HG02943 (cell line): ENCODE measurements around the gene PLA2G15.

Experiments used
- ATAC-seq: cut with Tn5 transposase; IDR thresholded peaks from one replicate; pipeline ENCODE4 v1.9.1; 2021; ENCODE audit warnings: mild to moderate bottlenecking, low read depth, moderate library complexity; ENCODE audit not compliant: unreplicated experiment

PLA2G15 gene

DNA sequence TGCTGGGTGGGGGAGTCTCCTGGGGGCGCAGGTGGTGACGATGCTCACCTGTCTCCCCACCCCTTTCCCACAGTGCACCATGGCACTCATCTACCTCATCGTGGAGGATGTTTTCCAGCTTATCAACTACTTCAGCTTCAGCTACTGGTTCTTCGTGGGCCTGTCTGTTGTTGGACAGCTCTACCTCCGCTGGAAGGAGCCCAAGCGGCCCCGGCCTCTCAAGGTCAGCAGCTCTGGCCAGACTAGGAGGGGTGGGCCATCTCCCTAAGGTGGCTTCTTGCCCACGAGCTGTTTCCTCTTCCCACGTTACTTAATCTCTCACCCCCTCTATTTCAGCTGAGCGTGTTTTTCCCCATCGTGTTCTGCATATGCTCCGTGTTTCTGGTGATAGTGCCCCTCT, 51.1 kb downstream of the PLA2G15 start:
- no peak for ATAC-seq

GRCh38 chr16:68296693-68297092, 51.5 kb downstream of the PLA2G15 start:
- no peak for ATAC-seq

DNA sequence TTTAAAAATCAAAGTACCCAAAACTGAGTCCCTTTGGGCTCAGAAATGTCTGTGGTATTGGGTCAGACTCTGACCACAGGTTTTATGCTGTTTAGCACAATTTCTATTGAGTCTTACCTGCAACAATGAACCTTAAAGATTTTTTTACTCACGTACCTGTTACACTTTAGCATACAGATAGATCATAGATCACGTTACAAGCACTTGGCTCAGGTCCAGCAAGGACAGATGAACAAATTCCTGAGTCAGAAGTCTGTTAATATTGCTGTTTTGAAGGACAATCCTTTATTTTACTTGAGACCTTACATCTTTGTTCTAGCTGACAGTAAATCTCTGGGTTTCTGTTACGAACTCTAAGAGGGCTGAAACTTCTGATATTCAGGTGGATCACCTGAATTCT, 52.7 kb downstream of the PLA2G15 start:
- ATAC-seq: no peak

DNA sequence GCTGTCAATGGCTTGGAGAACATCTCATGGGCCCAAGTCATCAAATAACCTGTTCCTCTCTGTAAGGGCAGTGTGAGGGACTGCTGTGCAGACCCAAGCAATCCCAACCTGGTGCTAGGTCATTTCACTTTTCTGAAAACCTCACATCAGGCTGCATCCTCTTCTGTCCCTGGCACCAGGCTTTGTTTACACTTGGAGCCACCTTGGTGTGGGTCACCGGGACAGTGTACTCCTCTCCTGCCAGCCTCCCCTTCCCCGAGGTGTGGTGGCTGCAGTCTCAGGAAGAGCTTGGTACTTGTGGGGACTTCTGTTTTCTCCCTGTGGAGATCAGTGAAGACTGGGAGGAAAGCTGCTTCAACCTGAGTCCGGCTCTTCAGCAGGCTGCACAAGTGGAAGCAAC, 53.1 kb downstream of the PLA2G15 start:
- ATAC-seq: no peak

DNA sequence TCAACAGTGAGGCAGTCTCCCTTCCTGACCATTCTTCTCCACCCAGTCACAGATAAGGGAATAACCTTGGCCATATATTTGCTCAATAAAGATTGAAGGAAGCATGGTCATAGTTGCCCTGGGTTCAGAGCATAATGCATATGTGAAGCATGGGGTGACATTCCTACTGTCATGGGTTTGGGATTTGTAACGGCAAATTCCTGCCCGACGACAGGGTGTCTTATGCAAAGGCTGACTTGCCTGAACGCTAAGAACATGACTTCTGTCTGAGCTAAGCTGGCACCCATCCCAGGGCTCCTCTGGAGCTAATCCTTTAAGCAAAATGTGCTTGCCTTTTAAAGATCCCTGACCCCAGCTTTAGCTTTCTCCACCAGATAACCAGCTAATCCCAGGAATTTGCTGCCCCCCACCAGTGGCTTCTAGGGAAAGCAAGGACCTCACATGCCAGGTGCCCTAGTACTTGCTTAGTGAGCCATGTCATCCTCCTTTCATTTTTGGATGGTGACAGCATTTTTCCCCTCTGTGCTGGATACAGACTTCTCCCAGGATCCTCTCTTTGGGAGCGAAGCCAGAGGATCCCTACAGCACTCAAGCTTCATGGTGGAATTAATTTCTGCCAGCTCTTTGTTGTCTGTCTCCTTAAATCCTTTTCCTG, 53.9 kb downstream of the PLA2G15 start:
- ATAC-seq: no peak

GRCh38 chr16:68299571-68300453, 54.6 kb downstream of the PLA2G15 start:
- ATAC-seq: no peak

GRCh38 chr16:68300734-68301459, 55.7 kb downstream of the PLA2G15 start:
- ATAC-seq: no peak

DNA sequence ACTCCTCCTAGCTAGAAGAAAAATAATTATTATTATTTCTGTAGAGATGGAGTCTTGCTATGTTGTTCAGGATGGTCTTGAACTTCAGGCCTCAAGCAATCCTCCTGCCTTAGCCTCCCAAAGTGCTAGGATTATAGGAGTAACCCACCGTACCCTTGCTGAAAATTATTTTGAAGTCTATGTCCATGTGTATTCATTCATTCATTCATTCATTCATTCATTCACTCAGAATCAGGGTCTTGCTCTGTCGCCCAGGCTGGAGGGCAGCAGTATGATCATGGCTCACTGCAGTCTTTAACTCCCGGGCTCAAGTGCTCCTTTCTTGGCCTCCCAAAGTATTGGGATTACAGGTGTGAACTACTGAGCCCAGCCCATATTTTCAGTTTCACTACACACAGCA, 61.5 kb downstream of the PLA2G15 start:
- no peak for ATAC-seq

GRCh38 chr16:68309799-68310198, 64.6 kb downstream of the PLA2G15 start:
- no peak for ATAC-seq

DNA sequence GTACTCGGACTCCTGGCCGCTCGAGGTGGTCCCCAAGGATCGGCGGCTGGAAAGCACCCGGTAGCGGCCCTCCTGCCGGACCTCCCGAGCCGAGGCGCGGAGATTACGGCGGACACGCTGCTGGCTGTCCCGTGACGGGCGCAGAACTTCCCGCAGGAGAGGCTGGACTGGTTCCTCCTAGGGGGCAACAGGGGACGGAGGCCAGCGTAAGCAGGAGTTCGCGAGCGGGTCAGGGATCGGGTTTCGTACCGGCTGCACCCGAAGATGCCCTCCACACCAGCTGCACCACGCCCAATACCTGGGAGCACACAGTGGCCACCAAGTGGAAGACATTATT, 65.2 kb downstream of the PLA2G15 start:
- ATAC-seq: peak; percentile 30
